Activated CD4-positive, alpha-beta T cell treated with anti-CD3 and anti-CD28 coated beads, Interleukin-2, amount 10 ng/mL, durations not matched to agents 24 days and 14 days (primary cell): ENCODE measurements around the gene MATCAP1. TPM values are rescaled to one million over a fixed set of nuclear protein-coding genes. Genes with fewer than 3 reads are reported as not detected.
A peak's percentile ranks its signal among the peaks of the same experiment; 100 is the strongest.

Experiments used
- DNase-seq: peaks from one replicate; pipeline ENCODE4 v3.0.0; 2022
- H3K27ac Mint-ChIP-seq: one replicate; pipeline ENCODE4 v1.8.0; 2022; ENCODE audit warnings: mild to moderate bottlenecking, mixed read lengths
- H3K27me3 Mint-ChIP-seq: one replicate; pipeline ENCODE4 v1.8.0; 2022; ENCODE audit warnings: mixed read lengths
- H3K36me3 Mint-ChIP-seq: one replicate; pipeline ENCODE4 v1.8.0; 2022; ENCODE audit warnings: low read depth, mild to moderate bottlenecking, mixed read lengths
- H3K4me1 Mint-ChIP-seq: one replicate; pipeline ENCODE4 v1.8.0; 2021; ENCODE audit warnings: mixed read lengths
- H3K4me3 Mint-ChIP-seq: one replicate; pipeline ENCODE4 v1.8.0; 2022; ENCODE audit warnings: mild to moderate bottlenecking, moderate library complexity, mixed read lengths
- H3K9me3 Mint-ChIP-seq: one replicate; pipeline ENCODE4 v1.8.0; 2021; ENCODE audit warnings: mixed read lengths
- intact Hi-C: fragments of 100-400 bp; cut with micrococcal nuclease; formaldehyde crosslinking; loops from one replicate; pipeline ENCODE4 v1.15.1; 2023
- total RNA-seq: library from RNA; stranded (reverse); gene quantifications from 2 replicates; pipeline ENCODE4 v1.2.3, GENCODE V29; 2022

The MATCAP1 gene
- total RNA-seq, 1 donor from 2014 or later, result 51.3 TPM

GRCh38 chr16:67146523-67147357, 37.0 kb downstream of the MATCAP1 start:
- peaks cover 46% of the 10 kb centered on the region for H3K36me3 Mint-ChIP-seq
- no peak overlapping the region for H3K27ac Mint-ChIP-seq
- no peak overlapping the region for H3K4me3 Mint-ChIP-seq
- no peaks in the 10 kb centered on the region for H3K9me3 Mint-ChIP-seq
- intact Hi-C loops, result no loop called here
- no peak for DNase-seq
- H3K4me1 Mint-ChIP-seq, result peaks cover 12% of the 10 kb centered on the region
- H3K27me3 Mint-ChIP-seq, result no peaks in the 10 kb centered on the region

GRCh38 chr16:67145746-67146145, 38.0 kb downstream of the MATCAP1 start:
- intact Hi-C loops, result no loop called here
- Mint-ChIP-seq H3K27ac (no peak overlapping the region), H3K4me3 (no peak overlapping the region), H3K36me3 (peaks cover 50% of the 10 kb centered on the region), H3K27me3 (no peaks in the 10 kb centered on the region), H3K9me3 (no peaks in the 10 kb centered on the region), H3K4me1 (peaks cover 4% of the 10 kb centered on the region)
- DNase-seq, result no peak

- Mint-ChIP-seq H3K9me3 (no peaks in the 10 kb centered on the region), H3K27me3 (no peaks in the 10 kb centered on the region), H3K4me3 (no peak overlapping the region), H3K27ac (peak overlapping the region; percentile 38), H3K36me3 (peaks cover 58% of the 10 kb centered on the region), H3K4me1 (peaks cover 4% of the 10 kb centered on the region)
- no peak for DNase-seq
- intact Hi-C loops, result no loop called here
These were observed 38.8 kb downstream of the MATCAP1 start for GRCh38 chr16:67144943-67145342.

GRCh38 chr16:67142342-67142741, 41.4 kb downstream of the MATCAP1 start:
- no peaks in the 10 kb centered on the region for H3K27me3 Mint-ChIP-seq
- no peak overlapping the region for H3K27ac Mint-ChIP-seq
- H3K9me3 Mint-ChIP-seq, result no peaks in the 10 kb centered on the region
- H3K4me3 Mint-ChIP-seq, result no peak overlapping the region
- no peaks in the 10 kb centered on the region for H3K4me1 Mint-ChIP-seq
- peaks cover 51% of the 10 kb centered on the region for H3K36me3 Mint-ChIP-seq
- intact Hi-C loops, result no loop called here
- DNase-seq, result no peak

GRCh38 chr16:67141391-67141790, 42.4 kb downstream of the MATCAP1 start:
- Mint-ChIP-seq H3K9me3 (no peaks in the 10 kb centered on the region), H3K27ac (no peak overlapping the region), H3K4me1 (no peaks in the 10 kb centered on the region), H3K36me3 (peaks cover 51% of the 10 kb centered on the region), H3K27me3 (no peaks in the 10 kb centered on the region), H3K4me3 (no peak overlapping the region)
- intact Hi-C loops, result no loop called here
- DNase-seq, result no peak

- no peak overlapping the region for H3K27ac Mint-ChIP-seq
These were observed 46.2 kb downstream of the MATCAP1 start for GRCh38 chr16:67137605-67138004.

GRCh38 chr16:67129422-67129821, 54.3 kb downstream of the MATCAP1 start:
- DNase-seq, result no peak
- H3K27ac Mint-ChIP-seq, result no peak overlapping the region
- H3K4me3 Mint-ChIP-seq, result no peak overlapping the region
- intact Hi-C loops, result no loop called here
- H3K9me3 Mint-ChIP-seq, result no peaks in the 10 kb centered on the region
- H3K27me3 Mint-ChIP-seq, result no peaks in the 10 kb centered on the region
- peaks cover 35% of the 10 kb centered on the region for H3K36me3 Mint-ChIP-seq
- peaks cover 4% of the 10 kb centered on the region for H3K4me1 Mint-ChIP-seq

More at GRCh38 chr16:67137605-67138004, 46.2 kb downstream of the MATCAP1 start:
- DNase-seq, result no peak
- intact Hi-C loops, result no loop called here
- no peaks in the 10 kb centered on the region for H3K9me3 Mint-ChIP-seq
- no peaks in the 10 kb centered on the region for H3K4me1 Mint-ChIP-seq
- H3K4me3 Mint-ChIP-seq, result no peak overlapping the region
- H3K27me3 Mint-ChIP-seq, result no peaks in the 10 kb centered on the region
- peaks cover 44% of the 10 kb centered on the region for H3K36me3 Mint-ChIP-seq

GRCh38 chr16:67128887-67129286, 54.9 kb downstream of the MATCAP1 start:
- Mint-ChIP-seq H3K4me3 (no peak overlapping the region), H3K27ac (no peak overlapping the region), H3K4me1 (peaks cover 4% of the 10 kb centered on the region), H3K9me3 (no peaks in the 10 kb centered on the region), H3K36me3 (peaks cover 38% of the 10 kb centered on the region), H3K27me3 (no peaks in the 10 kb centered on the region)
- no peak for DNase-seq
- intact Hi-C loops, result no loop called here

- Mint-ChIP-seq H3K4me1 (peaks cover 4% of the 10 kb centered on the region), H3K9me3 (no peaks in the 10 kb centered on the region), H3K27me3 (no peaks in the 10 kb centered on the region), H3K36me3 (peaks cover 42% of the 10 kb centered on the region), H3K4me3 (no peak overlapping the region), H3K27ac (no peak overlapping the region)
- intact Hi-C loops, result no loop called here
- no peak for DNase-seq
These were observed 55.3 kb downstream of the MATCAP1 start for GRCh38 chr16:67128417-67128816.

Other genes starting within 250 kb of the MATCAP1 start
- 170 and 176 TPM in 2 replicates for gene CIAO2B, start 249.6 kb downstream of the MATCAP1 start, total RNA-seq
- 30.6 and 33.6 TPM in 2 replicates for gene CES2, start 248.4 kb downstream of the MATCAP1 start, total RNA-seq
- gene CES3, start 222.7 kb downstream of the MATCAP1 start, total RNA-seq, result 6.8 and 7.0 TPM in 2 replicates
- gene CES4A, start 195.4 kb downstream of the MATCAP1 start, total RNA-seq, result 27.0 and 27.5 TPM in 2 replicates
- gene CBFB, start 154.8 kb downstream of the MATCAP1 start, total RNA-seq, result 163 and 172 TPM in 2 replicates
- 19.4 and 19.8 TPM in 2 replicates for gene PHAF1, start 74.0 kb downstream of the MATCAP1 start, total RNA-seq
- gene B3GNT9, start 33.0 kb downstream of the MATCAP1 start, total RNA-seq, result 5.5 and 5.6 TPM in 2 replicates
- 28.9 and 30.1 TPM in 2 replicates for gene TRADD, start 24.1 kb downstream of the MATCAP1 start, total RNA-seq
- gene FBXL8, start 24.0 kb downstream of the MATCAP1 start, total RNA-seq, result 25.1 and 30.0 TPM in 2 replicates
- 48.5 and 54.0 TPM in 2 replicates for gene HSF4, start 19.2 kb downstream of the MATCAP1 start, total RNA-seq
- gene NOL3, start 13.4 kb downstream of the MATCAP1 start, total RNA-seq, result 31.0 and 36.7 TPM in 2 replicates
- gene EXOC3L1, start 6.2 kb upstream of the MATCAP1 start, total RNA-seq, result 0.12 TPM in 1 of 2 replicates, not detected in the other
- 165 and 166 TPM in 2 replicates for gene E2F4, start 8.2 kb upstream of the MATCAP1 start, total RNA-seq
- gene ELMO3, start 15.2 kb upstream of the MATCAP1 start, total RNA-seq, result 8.2 and 8.7 TPM in 2 replicates
- 65.0 and 65.6 TPM in 2 replicates for gene TMEM208, start 43.2 kb upstream of the MATCAP1 start, total RNA-seq
- gene FHOD1, start 63.5 kb upstream of the MATCAP1 start, total RNA-seq, result 128 TPM in 2 replicates
- gene SLC9A5, start 65.0 kb upstream of the MATCAP1 start, total RNA-seq, result 5.3 TPM in 2 replicates
- gene PLEKHG4, start 95.6 kb upstream of the MATCAP1 start, total RNA-seq, result 43.4 and 43.8 TPM in 2 replicates
- gene KCTD19, start 142.8 kb upstream of the MATCAP1 start, total RNA-seq, result 1.0 and 1.3 TPM in 2 replicates
- gene LRRC36, start 142.9 kb upstream of the MATCAP1 start, total RNA-seq, result 0.23 TPM in 1 of 2 replicates, not detected in the other
- gene TPPP3, start 209.5 kb upstream of the MATCAP1 start, total RNA-seq, result not detected in 2 replicates
- gene ZDHHC1, start 232.5 kb upstream of the MATCAP1 start, total RNA-seq, result 0.54 and 0.85 TPM in 2 replicates
- 3.5 and 5.2 TPM in 2 replicates for gene HSD11B2, start 247.2 kb upstream of the MATCAP1 start, total RNA-seq